OCI-LY1 (cell line): ENCODE results near the gene HM13.

ENCODE experiments used
- CTCF ChIP-seq: fragments of 200-600 bp; sonication (generic), shearing (Covaris generic); IDR thresholded peaks from 2 replicates; pipeline ENCODE4 v1.5.1; 2017; ENCODE audit warnings: mild to moderate bottlenecking, antibody characterized with exemption, low read length, moderate library complexity, mixed read lengths
- EZH2 ChIP-seq: fragments of 200-600 bp; sonication (generic), shearing (Covaris generic); IDR thresholded peaks from 2 replicates; pipeline ENCODE4 v1.8.0; 2017; ENCODE audit warnings: borderline replicate concordance, mixed run types, mild to moderate bottlenecking, antibody characterized with exemption, low read length, moderate library complexity, mixed read lengths

- TF ChIP-seq EZH2 (no peak), CTCF (no peak)
Measured at GRCh38 chr20:31603822-31604566, 89.8 kb downstream of the HM13 start.
